ENCODE results near the gene LAIR1.

DNA sequence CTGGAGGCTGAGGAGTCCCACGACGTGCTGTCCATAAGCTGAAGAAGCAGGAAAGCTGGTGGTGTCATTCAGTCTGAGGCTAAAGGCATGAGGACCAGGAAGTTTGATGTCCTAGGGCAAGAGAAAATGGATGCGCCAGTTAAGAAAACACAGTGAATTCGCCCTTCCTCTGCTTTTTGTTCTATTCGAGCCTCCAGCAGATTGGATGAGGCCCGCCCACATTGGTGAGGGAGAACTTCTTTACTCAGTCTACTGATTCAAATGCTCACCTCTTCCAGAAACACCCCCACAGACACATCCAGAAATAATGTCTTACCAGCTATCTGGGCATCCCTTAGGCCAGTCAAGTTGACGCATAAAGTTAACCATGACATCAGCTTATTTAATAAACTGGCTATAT, 43.0 kb upstream of the LAIR1 start:
- TF ChIP-seq, protein P1, sequence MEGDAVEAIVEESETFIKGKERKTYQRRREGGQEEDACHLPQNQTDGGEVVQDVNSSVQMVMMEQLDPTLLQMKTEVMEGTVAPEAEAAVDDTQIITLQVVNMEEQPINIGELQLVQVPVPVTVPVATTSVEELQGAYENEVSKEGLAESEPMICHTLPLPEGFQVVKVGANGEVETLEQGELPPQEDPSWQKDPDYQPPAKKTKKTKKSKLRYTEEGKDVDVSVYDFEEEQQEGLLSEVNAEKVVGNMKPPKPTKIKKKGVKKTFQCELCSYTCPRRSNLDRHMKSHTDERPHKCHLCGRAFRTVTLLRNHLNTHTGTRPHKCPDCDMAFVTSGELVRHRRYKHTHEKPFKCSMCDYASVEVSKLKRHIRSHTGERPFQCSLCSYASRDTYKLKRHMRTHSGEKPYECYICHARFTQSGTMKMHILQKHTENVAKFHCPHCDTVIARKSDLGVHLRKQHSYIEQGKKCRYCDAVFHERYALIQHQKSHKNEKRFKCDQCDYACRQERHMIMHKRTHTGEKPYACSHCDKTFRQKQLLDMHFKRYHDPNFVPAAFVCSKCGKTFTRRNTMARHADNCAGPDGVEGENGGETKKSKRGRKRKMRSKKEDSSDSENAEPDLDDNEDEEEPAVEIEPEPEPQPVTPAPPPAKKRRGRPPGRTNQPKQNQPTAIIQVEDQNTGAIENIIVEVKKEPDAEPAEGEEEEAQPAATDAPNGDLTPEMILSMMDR (IDR thresholded peaks at IDR 0.05), result no peak
- TF ChIP-seq POLR2AphosphoS5 (IDR thresholded peaks at IDR 0.05), result no peak
